ENCODE data around the gene LIMK2. TPM values are rescaled to one million over a fixed set of nuclear protein-coding genes. Genes with fewer than 3 reads are reported as not detected.

The LIMK2 gene
- total RNA-seq, 4 donors from 2014 or later, result 103 to 229 (median 188) TPM

DNA sequence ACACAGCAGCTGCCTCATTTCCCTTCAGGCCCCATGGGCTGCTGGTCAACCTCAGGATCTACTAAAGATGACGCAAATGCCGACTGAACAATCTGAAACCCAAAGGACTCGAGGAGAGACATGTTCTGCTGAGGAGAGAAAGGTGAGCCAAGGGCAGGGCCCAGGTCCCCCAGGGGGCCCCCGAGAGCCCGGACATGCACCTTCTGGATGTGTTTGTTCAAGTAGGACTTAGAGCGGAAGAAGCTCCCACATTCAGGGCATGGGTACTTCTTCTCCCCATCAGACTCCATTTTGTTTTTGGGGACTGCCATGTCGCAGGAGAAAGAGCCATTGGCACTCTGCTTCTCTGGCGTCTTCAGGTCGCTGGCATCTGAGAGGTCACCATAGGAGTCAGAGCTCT, 114.8 kb downstream of the LIMK2 start:
- peaks cover 20% of the 10 kb centered on the region for H3K4me1 ChIP-seq
- H3K4me3 ChIP-seq, result no peak overlapping the region
- DNase-seq (ENCODE audit: low spot score in 2 of 2), result no peak
- H3K9me3 ChIP-seq, result no peaks in the 10 kb centered on the region
- H3K27ac ChIP-seq, result no peak overlapping the region
- H3K27me3 ChIP-seq, result no peaks in the 10 kb centered on the region
- H3K36me3 ChIP-seq, result peaks cover 68% of the 10 kb centered on the region
- WGBS, result 96% methylated on average over 9 of the region's 9 CpGs
- TF ChIP-seq POLR2AphosphoS5 (IDR thresholded peaks at IDR 0.05), result no peak
- no peak for TF ChIP-seq POLR2A (IDR thresholded peaks at IDR 0.05)
- TF ChIP-seq EP300 (IDR thresholded peaks at IDR 0.05), result no peak
- TF ChIP-seq, protein P1, sequence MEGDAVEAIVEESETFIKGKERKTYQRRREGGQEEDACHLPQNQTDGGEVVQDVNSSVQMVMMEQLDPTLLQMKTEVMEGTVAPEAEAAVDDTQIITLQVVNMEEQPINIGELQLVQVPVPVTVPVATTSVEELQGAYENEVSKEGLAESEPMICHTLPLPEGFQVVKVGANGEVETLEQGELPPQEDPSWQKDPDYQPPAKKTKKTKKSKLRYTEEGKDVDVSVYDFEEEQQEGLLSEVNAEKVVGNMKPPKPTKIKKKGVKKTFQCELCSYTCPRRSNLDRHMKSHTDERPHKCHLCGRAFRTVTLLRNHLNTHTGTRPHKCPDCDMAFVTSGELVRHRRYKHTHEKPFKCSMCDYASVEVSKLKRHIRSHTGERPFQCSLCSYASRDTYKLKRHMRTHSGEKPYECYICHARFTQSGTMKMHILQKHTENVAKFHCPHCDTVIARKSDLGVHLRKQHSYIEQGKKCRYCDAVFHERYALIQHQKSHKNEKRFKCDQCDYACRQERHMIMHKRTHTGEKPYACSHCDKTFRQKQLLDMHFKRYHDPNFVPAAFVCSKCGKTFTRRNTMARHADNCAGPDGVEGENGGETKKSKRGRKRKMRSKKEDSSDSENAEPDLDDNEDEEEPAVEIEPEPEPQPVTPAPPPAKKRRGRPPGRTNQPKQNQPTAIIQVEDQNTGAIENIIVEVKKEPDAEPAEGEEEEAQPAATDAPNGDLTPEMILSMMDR (IDR thresholded peaks at IDR 0.05), result no peak

DNA sequence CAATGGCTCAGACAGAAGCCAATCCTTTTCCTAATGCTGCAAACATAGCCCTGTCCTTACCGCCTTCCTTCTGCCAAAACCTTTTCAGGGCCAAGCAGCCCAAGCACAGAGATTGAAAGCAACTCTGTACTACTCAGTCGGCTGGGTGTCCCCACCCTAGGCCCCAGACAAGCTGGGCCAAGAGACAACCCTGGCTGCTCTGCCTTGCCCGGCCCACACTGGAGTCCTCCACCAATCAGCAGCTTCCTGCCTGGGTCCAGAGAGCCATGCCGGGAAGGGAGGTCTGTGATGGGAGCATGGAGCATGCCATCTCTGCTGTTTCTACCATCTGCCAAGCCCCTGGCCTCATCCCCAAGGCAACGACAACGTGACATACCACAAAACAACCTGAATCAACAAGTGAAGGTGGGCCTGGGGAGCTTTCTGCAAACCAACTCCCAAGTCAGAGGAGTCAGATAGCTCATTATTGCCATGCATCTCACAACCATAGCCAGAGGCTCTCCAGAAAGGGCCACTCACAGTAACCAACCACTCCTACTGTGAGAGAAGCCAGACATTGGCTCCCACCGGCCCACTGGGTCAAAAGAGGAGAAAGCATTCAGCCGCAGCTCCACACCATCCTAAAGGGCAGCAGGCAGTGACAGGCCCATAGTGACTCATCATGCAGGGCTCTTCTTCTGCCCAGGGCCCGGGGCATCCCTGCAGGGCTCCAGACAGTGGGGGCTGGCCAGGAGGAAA, 115.9 kb downstream of the LIMK2 start:
- peaks cover 79% of the 10 kb centered on the region for H3K36me3 ChIP-seq
- H3K27me3 ChIP-seq, result no peaks in the 10 kb centered on the region
- DNase-seq (ENCODE audit: low spot score in 2 of 2), result no peak
- no peak overlapping the region for H3K27ac ChIP-seq
- 57% methylated on average over 3 of the region's 9 CpGs for WGBS
- no peaks in the 10 kb centered on the region for H3K9me3 ChIP-seq
- TF ChIP-seq, protein P1 (IDR thresholded peaks at IDR 0.05), result no peak
- no peak overlapping the region for H3K4me3 ChIP-seq
- peaks cover 20% of the 10 kb centered on the region for H3K4me1 ChIP-seq

DNA sequence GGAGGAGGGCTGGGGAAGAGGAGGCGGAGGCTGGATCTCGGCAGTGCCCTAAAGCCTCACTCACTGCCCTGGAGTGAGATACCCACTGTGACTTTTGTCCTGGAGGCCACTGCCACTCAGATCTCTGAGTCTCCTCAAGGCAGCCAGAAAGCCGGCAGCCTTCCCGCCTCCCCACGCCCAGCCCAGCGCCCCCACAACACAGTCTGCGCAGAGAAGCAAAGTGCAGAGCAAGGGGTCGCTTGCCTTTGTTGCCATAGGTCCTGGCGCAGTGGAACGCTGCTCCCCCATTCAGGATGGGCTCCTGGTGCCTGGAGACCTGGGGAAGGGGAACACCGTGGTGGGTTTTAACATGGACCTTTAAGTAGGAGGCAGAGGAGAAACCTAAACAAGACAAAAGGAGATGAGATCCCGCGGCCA, 116.5 kb downstream of the LIMK2 start:
- H3K9me3 ChIP-seq, result no peaks in the 10 kb centered on the region
- peaks cover 22% of the 10 kb centered on the region for H3K4me1 ChIP-seq
- no peak overlapping the region for H3K4me3 ChIP-seq
- TF ChIP-seq EP300 (IDR thresholded peaks at IDR 0.05) (no peak), POLR2A (IDR thresholded peaks at IDR 0.05) (no peak), POLR2AphosphoS5 (IDR thresholded peaks at IDR 0.05) (no peak)
- TF ChIP-seq, protein P1 (IDR thresholded peaks at IDR 0.05), result no peak
- H3K36me3 ChIP-seq, result peaks cover 82% of the 10 kb centered on the region
- 96% methylated on average over 7 of the region's 13 CpGs for WGBS
- DNase-seq (ENCODE audit: low spot score in 2 of 2), result no peak
- no peak overlapping the region for H3K27ac ChIP-seq
- no peaks in the 10 kb centered on the region for H3K27me3 ChIP-seq

DNA sequence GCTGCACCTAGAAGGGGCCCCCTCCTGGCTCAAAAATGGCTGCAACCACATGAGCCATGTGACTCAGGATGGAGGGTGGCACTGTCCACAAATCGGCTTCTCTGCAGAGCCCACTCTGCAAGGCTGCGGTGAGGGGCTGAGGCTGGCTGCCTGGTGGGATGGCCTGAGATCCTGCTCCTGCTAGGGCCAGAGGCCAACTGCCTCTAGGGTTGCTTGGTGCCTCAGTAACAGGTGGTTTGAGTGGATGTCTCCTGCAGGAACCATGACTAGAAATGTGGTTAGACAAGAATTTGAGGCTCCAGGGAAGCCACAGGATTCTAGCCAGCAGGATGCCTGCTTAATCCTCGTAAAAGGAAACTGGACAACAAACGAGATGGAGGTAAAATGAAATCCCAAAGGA, 116.9 kb downstream of the LIMK2 start:
- Histone ChIP-seq H3K4me1 (peaks cover 27% of the 10 kb centered on the region), H3K4me3 (no peak overlapping the region), H3K27me3 (no peaks in the 10 kb centered on the region), H3K9me3 (no peaks in the 10 kb centered on the region), H3K36me3 (peaks cover 86% of the 10 kb centered on the region), H3K27ac (no peak overlapping the region)
- DNase-seq (ENCODE audit: low spot score in 2 of 2), result no peak
- TF ChIP-seq, protein P1 (IDR thresholded peaks at IDR 0.05), result no peak
- TF ChIP-seq EP300 (IDR thresholded peaks at IDR 0.05) (no peak), POLR2A (IDR thresholded peaks at IDR 0.05) (no peak), POLR2AphosphoS5 (IDR thresholded peaks at IDR 0.05) (no peak)
- WGBS, result 78% methylated on average over 4 of the region's 4 CpGs

Other genes with a start within 250 kb of the LIMK2 start
- gene MORC2, start 243.5 kb upstream of the LIMK2 start, total RNA-seq, result 10 to 100 TPM; 12.9 to 38.7 (median 21.3) TPM
- 100 to 1,000 TPM in 1 of 4 donors, 10 to 100 TPM in 3; 48.1 to 170 (median 61.2) TPM for gene TUG1, start 243.0 kb upstream of the LIMK2 start, total RNA-seq
- 10 to 100 TPM; 42.3 to 54.6 (median 50.5) TPM for gene SMTN, start 131.0 kb upstream of the LIMK2 start, total RNA-seq
- gene SELENOM, start 104.7 kb upstream of the LIMK2 start, total RNA-seq, result 10 to 100 TPM; 37.4 to 72.1 (median 56.0) TPM
- 1 to 10 TPM in 3 of 4 donors, under 1 TPM in 1; 0.26 to 3.2 (median 2.5) TPM for gene INPP5J, start 89.3 kb upstream of the LIMK2 start, total RNA-seq
- 1 to 10 TPM; 3.1 to 9.5 (median 7.6) TPM for gene PLA2G3, start 71.8 kb upstream of the LIMK2 start, total RNA-seq
- 10 to 100 TPM; 36.0 to 41.9 (median 38.9) TPM for gene RNF185, start 52.1 kb upstream of the LIMK2 start, total RNA-seq
- gene PIK3IP1, start 80.2 kb downstream of the LIMK2 start, total RNA-seq, result 100 to 1,000 TPM in 1 of 4 donors, 10 to 100 TPM in 3; 40.7 to 126 (median 64.4) TPM
- gene PATZ1, start 134.0 kb downstream of the LIMK2 start, total RNA-seq, result 10 to 100 TPM; 11.8 to 23.3 (median 14.6) TPM
- 10 to 100 TPM; 53.8 to 61.8 (median 55.0) TPM for gene DRG1, start 187.3 kb downstream of the LIMK2 start, total RNA-seq

Data from suprapubic skin (tissue), 4 donors.